Fibroblast of peridontal ligament (primary cell): ENCODE measurements around the gene TTLL11.

Experiments used
- DNase-seq: peaks from one replicate; pipeline ENCODE4 v3.0.0-alpha.2; 2010; ENCODE audit errors: extremely low read depth

The TTLL11 gene

GRCh38 chr9:122092611-122093506, at the start of gene TTLL11:
TSS of gene TTLL11 (minus strand) at chr9:122093308. CDS start at chr9:122093148, 160 bp downstream.
- DNase-seq = peak; percentile 87

GRCh38 chr9:122141671-122142070, 48.6 kb upstream of the TTLL11 start:
- no peak for DNase-seq

- no peak for DNase-seq
Observed at GRCh38 chr9:122140368-122141193, 47.5 kb upstream of the TTLL11 start.

GRCh38 chr9:122138560-122139268, 45.6 kb upstream of the TTLL11 start:
- no peak for DNase-seq

- no peak for DNase-seq
Observed at GRCh38 chr9:122135529-122135859, 42.4 kb upstream of the TTLL11 start.

- peak; percentile 13 for DNase-seq
Observed at GRCh38 chr9:122134822-122135528, 41.9 kb upstream of the TTLL11 start.

- no peak for DNase-seq
Observed at GRCh38 chr9:122133984-122134535, 41.0 kb upstream of the TTLL11 start.

GRCh38 chr9:122133263-122133983, 40.3 kb upstream of the TTLL11 start:
- no peak for DNase-seq

GRCh38 chr9:122132539-122132938, 39.4 kb upstream of the TTLL11 start:
- DNase-seq = no peak

- DNase-seq = no peak
Observed at GRCh38 chr9:122131401-122132001, 38.4 kb upstream of the TTLL11 start.

GRCh38 chr9:122130837-122131236, 37.7 kb upstream of the TTLL11 start:
- DNase-seq = no peak

- no peak for DNase-seq
Observed at GRCh38 chr9:122129969-122130368, 36.9 kb upstream of the TTLL11 start.

- DNase-seq = no peak
Observed at GRCh38 chr9:122128969-122129343, 35.8 kb upstream of the TTLL11 start.

- DNase-seq = no peak
Observed at GRCh38 chr9:122128007-122128968, 35.2 kb upstream of the TTLL11 start.

GRCh38 chr9:122127396-122127798, 34.3 kb upstream of the TTLL11 start:
- no peak for DNase-seq

GRCh38 chr9:122126331-122127261, 33.5 kb upstream of the TTLL11 start:
- DNase-seq = no peak

- no peak for DNase-seq
Observed at GRCh38 chr9:122125509-122126330, 32.6 kb upstream of the TTLL11 start.
